ENCODE measurements around the gene CFAP57. TPM values are rescaled to one million over a fixed set of nuclear protein-coding genes. Genes with fewer than 3 reads are reported as not detected.
A peak's percentile ranks its signal among the peaks of the same experiment; 100 is the strongest.

The CFAP57 gene
- total and polyA plus RNA-seq, 2 of the 4 experiments (the other 2 are of a cell fraction): 0.29 to 0.36 TPM

DNA sequence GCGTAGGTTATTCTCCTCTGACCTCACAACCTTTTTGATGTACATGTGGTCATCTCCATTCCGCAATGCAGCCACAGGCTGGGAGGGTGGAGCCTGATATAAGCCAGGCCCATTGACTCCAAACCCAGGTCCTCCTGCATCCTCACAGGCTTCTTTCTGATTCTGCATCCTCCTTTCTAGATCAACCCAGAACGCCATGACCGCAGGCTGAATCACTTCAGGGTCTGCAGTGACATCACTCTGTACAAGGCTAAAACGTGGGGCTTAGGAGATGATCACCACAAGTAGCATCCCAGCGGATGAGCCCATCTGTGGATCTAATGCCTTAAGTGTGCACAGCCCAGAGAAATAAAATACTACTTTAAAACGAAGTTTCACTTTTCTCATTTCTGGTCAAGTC is 16.1 kb upstream of the CFAP57 start:
- BruUV-seq (replicated peaks): no TSS peak
- no peak overlapping the region for H2AFZ ChIP-seq (replicated peaks; ENCODE audit: low read length, poor library complexity)
- POLR2A ChIA-PET (ENCODE audit: unreplicated experiment): no interaction called here

More for the DNA sequence above, 16.1 kb upstream of the CFAP57 start:
- Histone ChIP-seq H3K4ac (ENCODE audit: low read depth, low read length) (no peak overlapping the region), H3K18ac (ENCODE audit: low read depth, low read length) (no peak overlapping the region), H3K23ac (ENCODE audit: low read depth, low read length) (no peak overlapping the region), H3K27ac (ENCODE audit: insufficient read depth, low read length) (no peak overlapping the region), H3K4me3 (ENCODE audit: insufficient read depth, low read depth, low read length) (no peak overlapping the region), H3K36me3 (ENCODE audit: control insufficient read depth, insufficient read depth, low read length) (no peaks in the 10 kb centered on the region), H3K56ac (ENCODE audit: extremely low read depth, insufficient read depth, low read length) (no peak overlapping the region), H3K4me2 (ENCODE audit: low read depth, low read length) (no peak overlapping the region), H4K91ac (ENCODE audit: insufficient read depth, low read depth, low read length) (no peak overlapping the region), H3K14ac (replicated peaks; ENCODE audit: low read depth, low read length) (no peak overlapping the region), H3K79me1 (ENCODE audit: low read depth in 1 of 2, low read length in 2 of 2) (no peaks in the 10 kb centered on the region), H3K4me1 (ENCODE audit: control insufficient read depth, insufficient read depth, low read length) (no peaks in the 10 kb centered on the region), H4K5ac (ENCODE audit: low read depth, low read length) (no peak overlapping the region), H2BK120ac (ENCODE audit: low read depth, low read length) (no peak overlapping the region), H4K20me1 (ENCODE audit: insufficient read depth, low read length) (no peaks in the 10 kb centered on the region), H3K27me3 (ENCODE audit: control insufficient read depth, insufficient read depth, low read length) (peaks cover 4% of the 10 kb centered on the region), H2BK15ac (ENCODE audit: low read depth, low read length) (no peak overlapping the region), H2BK20ac (ENCODE audit: low read depth, low read length) (no peak overlapping the region), H4K8ac (ENCODE audit: low read depth in 2 of 2, low read length in 2 of 2) (no peak overlapping the region), H3K9me3 (ENCODE audit: control insufficient read depth, insufficient read depth, low read length) (no peaks in the 10 kb centered on the region), H3K9ac (ENCODE audit: low read depth, low read length) (no peak overlapping the region), H2AK5ac (ENCODE audit: low read depth, low read length) (no peak overlapping the region), H2AK9ac (replicated peaks; ENCODE audit: low read depth, low read length, poor library complexity) (no peak overlapping the region), H3K9me1 (ENCODE audit: insufficient read depth, low read length) (no peaks in the 10 kb centered on the region; the same call in 1 of the 2 replicates), H2BK5ac (ENCODE audit: low read depth, low read length, poor library complexity, severe bottlenecking) (no peak overlapping the region)
- in situ Hi-C loops (cut with MboI; ENCODE audit: low sequenced_read_pairs) (no loop called here), dilution Hi-C loops (cut with HindIII; ENCODE audit: low sequenced_read_pairs, unreplicated experiment) (no loop called here), intact Hi-C loops (cut with micrococcal nuclease) (no loop called here)
- ATAC-seq (ENCODE audit: low read depth) (no peak), DNase-seq (peak; percentile 26)
- CTCF ChIA-PET: no interaction called here
- WGBS, 2 experiments (ENCODE audit: extremely low coverage in 2 of 2, insufficient read length in 1 of 2): 90% methylated on average over 2 of the region's 7 CpGs; no CpG with 5 or more reads in 1 of the 2 experiments
- TF ChIP-seq MAFK (IDR thresholded peaks at IDR 0.05; ENCODE audit: low read depth, low read length) (no peak), BHLHE40 (IDR thresholded peaks at IDR 0.05; ENCODE audit: low read depth, low read length) (no peak), RFX5 (IDR thresholded peaks at IDR 0.05; ENCODE audit: low read depth, low read length) (no peak), POLR2A (IDR thresholded peaks at IDR 0.05; ENCODE audit: low read depth, low read length) (no peak), MXI1 (IDR thresholded peaks at IDR 0.05; ENCODE audit: borderline replicate concordance, low read depth, low read length) (no peak), SMC3 (IDR thresholded peaks at IDR 0.05; ENCODE audit: low read depth, low read length) (no peak), RCOR1 (IDR thresholded peaks at IDR 0.05; ENCODE audit: insufficient replicate concordance, low read length) (no peak), MAZ (IDR thresholded peaks at IDR 0.05; ENCODE audit: borderline replicate concordance, low read depth, low read length) (no peak), CHD1 (IDR thresholded peaks at IDR 0.05; ENCODE audit: low read depth, low read length) (no peak), RAD21 (IDR thresholded peaks at IDR 0.05; ENCODE audit: low read length) (no peak), FOS (IDR thresholded peaks at IDR 0.05; ENCODE audit: low read depth, low read length) (no peak), NFE2L2 (IDR thresholded peaks at IDR 0.05; ENCODE audit: low read depth, low read length) (no peak), CEBPB (IDR thresholded peaks at IDR 0.05; ENCODE audit: low read depth, low read length) (no peak)
- TF ChIP-seq, protein P1, sequence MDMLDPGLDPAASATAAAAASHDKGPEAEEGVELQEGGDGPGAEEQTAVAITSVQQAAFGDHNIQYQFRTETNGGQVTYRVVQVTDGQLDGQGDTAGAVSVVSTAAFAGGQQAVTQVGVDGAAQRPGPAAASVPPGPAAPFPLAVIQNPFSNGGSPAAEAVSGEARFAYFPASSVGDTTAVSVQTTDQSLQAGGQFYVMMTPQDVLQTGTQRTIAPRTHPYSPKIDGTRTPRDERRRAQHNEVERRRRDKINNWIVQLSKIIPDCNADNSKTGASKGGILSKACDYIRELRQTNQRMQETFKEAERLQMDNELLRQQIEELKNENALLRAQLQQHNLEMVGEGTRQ (IDR thresholded peaks at IDR 0.05; ENCODE audit: low read depth, low read length): no peak
- TF ChIP-seq, protein P2, sequence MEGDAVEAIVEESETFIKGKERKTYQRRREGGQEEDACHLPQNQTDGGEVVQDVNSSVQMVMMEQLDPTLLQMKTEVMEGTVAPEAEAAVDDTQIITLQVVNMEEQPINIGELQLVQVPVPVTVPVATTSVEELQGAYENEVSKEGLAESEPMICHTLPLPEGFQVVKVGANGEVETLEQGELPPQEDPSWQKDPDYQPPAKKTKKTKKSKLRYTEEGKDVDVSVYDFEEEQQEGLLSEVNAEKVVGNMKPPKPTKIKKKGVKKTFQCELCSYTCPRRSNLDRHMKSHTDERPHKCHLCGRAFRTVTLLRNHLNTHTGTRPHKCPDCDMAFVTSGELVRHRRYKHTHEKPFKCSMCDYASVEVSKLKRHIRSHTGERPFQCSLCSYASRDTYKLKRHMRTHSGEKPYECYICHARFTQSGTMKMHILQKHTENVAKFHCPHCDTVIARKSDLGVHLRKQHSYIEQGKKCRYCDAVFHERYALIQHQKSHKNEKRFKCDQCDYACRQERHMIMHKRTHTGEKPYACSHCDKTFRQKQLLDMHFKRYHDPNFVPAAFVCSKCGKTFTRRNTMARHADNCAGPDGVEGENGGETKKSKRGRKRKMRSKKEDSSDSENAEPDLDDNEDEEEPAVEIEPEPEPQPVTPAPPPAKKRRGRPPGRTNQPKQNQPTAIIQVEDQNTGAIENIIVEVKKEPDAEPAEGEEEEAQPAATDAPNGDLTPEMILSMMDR (conservative IDR thresholded peaks at IDR 0.05; ENCODE audit: low read depth, low read length): no peak
- TF ChIP-seq, protein P3, sequence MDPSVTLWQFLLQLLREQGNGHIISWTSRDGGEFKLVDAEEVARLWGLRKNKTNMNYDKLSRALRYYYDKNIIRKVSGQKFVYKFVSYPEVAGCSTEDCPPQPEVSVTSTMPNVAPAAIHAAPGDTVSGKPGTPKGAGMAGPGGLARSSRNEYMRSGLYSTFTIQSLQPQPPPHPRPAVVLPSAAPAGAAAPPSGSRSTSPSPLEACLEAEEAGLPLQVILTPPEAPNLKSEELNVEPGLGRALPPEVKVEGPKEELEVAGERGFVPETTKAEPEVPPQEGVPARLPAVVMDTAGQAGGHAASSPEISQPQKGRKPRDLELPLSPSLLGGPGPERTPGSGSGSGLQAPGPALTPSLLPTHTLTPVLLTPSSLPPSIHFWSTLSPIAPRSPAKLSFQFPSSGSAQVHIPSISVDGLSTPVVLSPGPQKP (IDR thresholded peaks at IDR 0.05; ENCODE audit: borderline replicate concordance, low read depth, low read length): no peak

Data from IMR-90 (cell line).